Chondrocyte (in vitro differentiated cells): ENCODE results near the gene CHMP1B. TPM values are rescaled to one million over a fixed set of nuclear protein-coding genes. Genes with fewer than 3 reads are reported as not detected.

Source experiments
- DNase-seq: peaks from one replicate; pipeline ENCODE4 v3.0.0; 2021; ENCODE audit warnings: mixed read lengths, low spot score
- H3K27ac Mint-ChIP-seq: one replicate; pipeline ENCODE4 v1.8.0; 2021; ENCODE audit warnings: mild to moderate bottlenecking, moderate library complexity, mixed read lengths; ENCODE audit not compliant: unreplicated experiment
- H3K27me3 Mint-ChIP-seq: 2 replicates; pipeline ENCODE4 v1.8.0; 2021; ENCODE audit warnings: low read depth, mixed read lengths
- H3K36me3 Mint-ChIP-seq: 2 replicates; pipeline ENCODE4 v1.8.0; 2021; ENCODE audit warnings: low read depth, mixed read lengths
- H3K4me1 Mint-ChIP-seq: 2 replicates; pipeline ENCODE4 v1.8.0; 2021; ENCODE audit warnings: low read depth, mild to moderate bottlenecking, mixed read lengths
- H3K4me3 Mint-ChIP-seq: one replicate; pipeline ENCODE4 v1.8.0; 2021; ENCODE audit warnings: mild to moderate bottlenecking, moderate library complexity, mixed read lengths; ENCODE audit not compliant: unreplicated experiment
- H3K9me3 Mint-ChIP-seq: 2 replicates; pipeline ENCODE4 v1.8.0; 2021; ENCODE audit warnings: low read depth, mixed read lengths
- total RNA-seq: library from RNA; stranded (reverse); gene quantifications from 3 replicates; pipeline ENCODE4 v1.2.1, GENCODE V29; 2021
- TF ChIP-seq, protein P1 (sequence below): fragments of 200-600 bp; sonication (generic); IDR thresholded peaks from 2 replicates; pipeline ENCODE4 v1.5.0; 2021; ENCODE audit warnings: antibody characterized with exemption, mild to moderate bottlenecking, moderate library complexity

Gene CHMP1B
- total RNA-seq, 1 donor from 2014 or later: 32.5 TPM

DNA sequence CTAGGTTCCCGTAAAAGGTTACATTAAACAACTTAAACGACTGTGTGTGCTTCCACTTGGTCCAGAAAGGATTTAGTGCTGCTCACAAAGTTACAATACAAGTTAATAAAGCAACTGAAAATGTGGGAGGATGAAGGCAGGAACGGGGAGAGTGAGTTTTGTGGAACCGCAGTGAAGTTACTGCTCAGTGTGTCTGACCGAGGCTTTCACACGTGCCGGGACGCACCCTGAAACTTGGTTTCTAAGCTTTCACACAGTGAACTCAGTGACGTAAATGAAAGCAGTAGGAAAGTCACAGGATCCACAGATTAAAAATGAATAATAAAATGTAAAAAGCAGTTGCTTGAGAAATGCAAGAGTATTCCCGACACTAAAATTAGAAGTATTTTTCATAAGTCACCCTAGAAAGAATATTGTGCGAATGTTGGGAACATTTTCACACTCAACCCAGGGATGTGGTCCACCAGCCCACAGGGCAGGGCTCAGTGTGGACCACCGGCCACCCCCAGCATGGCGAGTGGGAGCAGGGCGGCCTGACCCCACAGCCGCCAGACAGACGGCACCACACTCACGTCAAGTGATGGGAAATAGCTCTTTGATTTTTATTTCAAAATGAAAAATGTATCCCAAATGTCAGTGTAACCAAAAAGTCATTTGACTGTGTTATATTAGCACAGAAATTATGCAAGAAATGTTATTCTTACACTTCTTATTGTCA, 32.6 kb upstream of the CHMP1B start:
- TF ChIP-seq, protein P1, sequence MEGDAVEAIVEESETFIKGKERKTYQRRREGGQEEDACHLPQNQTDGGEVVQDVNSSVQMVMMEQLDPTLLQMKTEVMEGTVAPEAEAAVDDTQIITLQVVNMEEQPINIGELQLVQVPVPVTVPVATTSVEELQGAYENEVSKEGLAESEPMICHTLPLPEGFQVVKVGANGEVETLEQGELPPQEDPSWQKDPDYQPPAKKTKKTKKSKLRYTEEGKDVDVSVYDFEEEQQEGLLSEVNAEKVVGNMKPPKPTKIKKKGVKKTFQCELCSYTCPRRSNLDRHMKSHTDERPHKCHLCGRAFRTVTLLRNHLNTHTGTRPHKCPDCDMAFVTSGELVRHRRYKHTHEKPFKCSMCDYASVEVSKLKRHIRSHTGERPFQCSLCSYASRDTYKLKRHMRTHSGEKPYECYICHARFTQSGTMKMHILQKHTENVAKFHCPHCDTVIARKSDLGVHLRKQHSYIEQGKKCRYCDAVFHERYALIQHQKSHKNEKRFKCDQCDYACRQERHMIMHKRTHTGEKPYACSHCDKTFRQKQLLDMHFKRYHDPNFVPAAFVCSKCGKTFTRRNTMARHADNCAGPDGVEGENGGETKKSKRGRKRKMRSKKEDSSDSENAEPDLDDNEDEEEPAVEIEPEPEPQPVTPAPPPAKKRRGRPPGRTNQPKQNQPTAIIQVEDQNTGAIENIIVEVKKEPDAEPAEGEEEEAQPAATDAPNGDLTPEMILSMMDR: no peak
- Mint-ChIP-seq H3K4me3 (no peak overlapping the region), H3K4me1 (no peaks in the 10 kb centered on the region), H3K9me3 (no peaks in the 10 kb centered on the region), H3K27ac (no peak overlapping the region), H3K27me3 (no peaks in the 10 kb centered on the region), H3K36me3 (no peaks in the 10 kb centered on the region)
- no peak for DNase-seq

DNA sequence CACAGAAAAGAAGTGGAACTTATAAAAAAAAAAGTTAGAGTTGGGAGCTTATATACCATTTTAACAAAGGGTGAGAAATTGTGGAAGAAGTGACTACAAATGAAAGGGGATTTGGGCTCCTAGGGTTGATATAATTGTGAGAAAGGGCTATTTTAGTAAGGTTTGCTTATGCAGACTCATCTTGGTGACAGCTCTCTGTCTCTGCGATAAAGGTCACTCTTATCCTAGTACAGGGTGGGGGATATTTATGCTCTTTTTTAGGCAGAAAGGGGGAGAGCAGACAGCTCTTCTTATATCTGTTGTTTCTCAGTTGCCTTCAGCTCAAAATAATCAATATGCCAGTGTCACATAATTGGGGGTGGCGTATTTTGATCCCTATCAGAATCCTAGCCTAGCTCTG, 31.3 kb upstream of the CHMP1B start:
- no peak for DNase-seq

DNA sequence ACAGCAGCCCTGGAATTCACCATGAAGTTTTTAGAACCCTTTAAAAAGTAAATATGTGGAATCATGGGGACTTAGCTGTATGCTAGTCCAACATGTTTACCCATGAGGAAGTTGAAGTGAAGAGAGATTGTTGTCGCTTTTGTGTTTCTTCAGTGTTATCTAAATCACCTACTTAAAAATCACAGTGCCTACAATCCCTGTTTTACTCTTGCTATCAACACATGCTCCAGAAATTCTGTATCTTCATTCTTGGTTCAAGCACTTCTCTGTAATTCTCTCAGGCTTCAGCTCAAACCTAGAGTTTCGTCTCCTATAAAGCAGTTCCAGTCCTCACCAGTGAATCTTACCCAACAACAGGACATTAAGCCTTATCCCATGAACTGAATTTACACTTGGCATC, 30.5 kb upstream of the CHMP1B start:
- TF ChIP-seq, protein P1: no peak
- Mint-ChIP-seq H3K4me3 (no peak overlapping the region), H3K4me1 (no peaks in the 10 kb centered on the region), H3K36me3 (no peaks in the 10 kb centered on the region), H3K27ac (no peak overlapping the region), H3K27me3 (no peaks in the 10 kb centered on the region), H3K9me3 (no peaks in the 10 kb centered on the region)
- DNase-seq: no peak

More for the DNA sequence above, 31.3 kb upstream of the CHMP1B start:
- TF ChIP-seq, protein P1: no peak
- Mint-ChIP-seq H3K4me3 (no peak overlapping the region), H3K27me3 (no peaks in the 10 kb centered on the region), H3K4me1 (no peaks in the 10 kb centered on the region), H3K36me3 (no peaks in the 10 kb centered on the region), H3K9me3 (no peaks in the 10 kb centered on the region), H3K27ac (peak overlapping the region; percentile 12)

DNA sequence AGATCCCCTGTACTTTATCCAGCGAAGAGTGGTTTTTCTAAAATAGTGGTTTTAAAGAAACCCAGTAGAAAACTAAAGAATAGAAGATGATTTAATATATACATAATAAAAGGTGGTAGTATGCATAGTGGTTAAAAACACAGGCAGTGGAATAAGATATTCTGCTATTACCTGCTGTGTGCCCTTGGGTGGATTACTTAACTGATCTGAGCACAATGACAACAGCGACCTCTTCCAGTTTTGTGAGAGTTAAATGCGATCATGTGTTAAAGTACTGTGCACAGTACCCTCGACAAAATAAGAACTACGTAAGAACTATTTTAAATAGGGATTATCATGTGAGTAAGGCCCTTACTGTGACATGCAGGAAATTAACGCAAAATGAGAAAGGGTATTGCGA, 30.0 kb upstream of the CHMP1B start:
- no peaks in the 10 kb centered on the region for H3K4me1 Mint-ChIP-seq
- no peak for DNase-seq
- H3K9me3 Mint-ChIP-seq: no peaks in the 10 kb centered on the region
- H3K27me3 Mint-ChIP-seq: no peaks in the 10 kb centered on the region
- no peak overlapping the region for H3K4me3 Mint-ChIP-seq
- no peaks in the 10 kb centered on the region for H3K36me3 Mint-ChIP-seq
- H3K27ac Mint-ChIP-seq: no peak overlapping the region
- TF ChIP-seq, protein P1: no peak

DNA sequence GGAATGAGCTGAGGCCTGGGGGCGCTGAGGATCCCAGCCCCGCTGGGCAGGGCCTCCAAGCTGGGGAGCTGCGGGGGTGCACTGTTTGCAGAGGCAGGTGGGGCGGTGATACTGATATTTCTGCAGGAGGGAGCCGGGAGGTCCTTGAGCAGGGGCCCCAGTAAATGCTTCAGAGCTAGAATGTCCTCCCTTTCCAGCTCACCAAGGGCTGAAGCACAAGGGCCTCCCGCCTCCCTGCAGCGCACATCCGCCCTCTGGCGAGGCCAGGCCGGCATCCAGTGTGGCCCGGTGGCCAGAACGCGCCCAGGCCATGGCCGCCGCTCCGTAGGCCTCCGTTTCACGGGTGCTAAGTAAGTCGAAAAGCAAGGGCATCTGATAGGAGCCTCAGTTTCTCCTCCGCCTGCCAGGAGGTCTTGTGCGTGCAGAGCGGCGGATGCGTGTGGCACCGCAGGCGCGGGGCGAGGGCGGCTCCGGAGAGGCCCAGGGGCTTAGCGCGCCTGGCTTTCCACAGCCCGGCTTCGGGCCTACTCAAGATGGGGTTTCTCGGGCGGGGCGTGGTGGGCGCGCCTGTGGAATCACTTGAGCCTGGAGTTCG, 29.5 kb upstream of the CHMP1B start:
- no peaks in the 10 kb centered on the region for H3K4me1 Mint-ChIP-seq
- no peaks in the 10 kb centered on the region for H3K36me3 Mint-ChIP-seq
- no peaks in the 10 kb centered on the region for H3K27me3 Mint-ChIP-seq
- no peak for DNase-seq
- H3K27ac Mint-ChIP-seq: no peak overlapping the region
- TF ChIP-seq, protein P1: no peak
- H3K4me3 Mint-ChIP-seq: no peak overlapping the region
- H3K9me3 Mint-ChIP-seq: no peaks in the 10 kb centered on the region
